Measurements from ENCODE around the gene GARNL3. TPM values are rescaled to one million over a fixed set of nuclear protein-coding genes. Genes with fewer than 3 reads are reported as not detected.

GARNL3 gene
- total and polyA plus RNA-seq, 2 of the 13 experiments (the other 11 are each of a cell fraction or from before 2014, with no cell fraction given) = 3.9 to 11.0 TPM

GRCh38 chr9:127403507-127404192, 139.1 kb downstream of the GARNL3 start:
- Histone ChIP-seq H3K4me3 (replicated peaks in 1 of 3; ENCODE audit: insufficient read depth in 1 of 3, low read depth in 2 of 3, low read length in 3 of 3) (no peak overlapping the region), H3K27ac (ENCODE audit: extremely low read length, insufficient read depth, low read length) (no peak overlapping the region), H3K9ac (ENCODE audit: insufficient read depth, low read depth, low read length) (no peak overlapping the region), H3K4me1 (ENCODE audit: insufficient read depth, low read length) (peaks cover 22% of the 10 kb centered on the region), H3K79me2 (ENCODE audit: insufficient read depth, low read length) (peaks cover 18% of the 10 kb centered on the region), H3K36me3 (replicated peaks in 1 of 2; ENCODE audit: control insufficient read depth in 1 of 2, insufficient read depth in 2 of 2, low read length in 2 of 2) (peaks cover 29 to 57% of the 10 kb centered on the region in 2 experiments; a peak in 4 of 5 replicates), H3K4me2 (ENCODE audit: low read depth, low read length) (no peak overlapping the region), H2AFZ (ENCODE audit: low read length) (no peak overlapping the region), H3K27me3 (ENCODE audit: control insufficient read depth in 1 of 2, insufficient read depth in 2 of 2, low read length in 2 of 2) (no peaks in the 10 kb centered on the region), H4K20me1 (ENCODE audit: insufficient read depth, low read length) (peaks cover 4% of the 10 kb centered on the region; the same call in 1 of the 2 replicates), H3K9me3 (ENCODE audit: low read length) (no peaks in the 10 kb centered on the region)
- BruUV-seq (replicated peaks) = no TSS peak
- FAIRE-seq (no peak), DNase-seq (ENCODE audit: low spot score) (no peak), ATAC-seq (no peak)
- ChIA-PET POLR2A (interaction anchor here (1.2 to 3.2 kb wide), 5 partner anchors 9 to 95 kb away, joined by 3 to 14 read pairs (median 6); partner anchors contain the start of gene ZNF79), CTCF (ENCODE audit: low intra/inter-chr PET ratio, low total read pairs) (no interaction called here)
- TF ChIP-seq ZBED4 (CRISPR knock-in tag; IDR thresholded peaks at IDR 0.05; ENCODE audit: borderline replicate concordance) = no peak
- peak; percentile 71 for TF ChIP-seq AGO2 (optimal IDR thresholded peaks at IDR 0.05; ENCODE audit: low read depth, low read length)
- no peak for TF ChIP-seq RXRA (CRISPR knock-in tag; IDR thresholded peaks at IDR 0.05)
- 99% methylated on average over 7 of the region's 22 CpGs for WGBS (ENCODE audit: low lambda C conversion rate)
- intact Hi-C loops (cut with micrococcal nuclease; ENCODE audit: unreplicated experiment) = no loop called here
- in situ Hi-C loops (cut with HindIII; ENCODE audit: extremely low pct_ligation_motif_present, low pct_unique_long_range_greater_than_20kb) = no loop called here
